Epithelial cell of umbilical artery (primary cell): ENCODE data around the gene SDS. TPM values are rescaled to one million over a fixed set of nuclear protein-coding genes. Genes with fewer than 3 reads are reported as not detected.

Experiments
- total RNA-seq: library from RNA; depleted of rRNA; stranded (reverse); fragments of >200 nt; gene quantifications from 2 replicates; pipeline ENCODE4 v1.2.3, GENCODE V29; 2014

The SDS gene, protein sequence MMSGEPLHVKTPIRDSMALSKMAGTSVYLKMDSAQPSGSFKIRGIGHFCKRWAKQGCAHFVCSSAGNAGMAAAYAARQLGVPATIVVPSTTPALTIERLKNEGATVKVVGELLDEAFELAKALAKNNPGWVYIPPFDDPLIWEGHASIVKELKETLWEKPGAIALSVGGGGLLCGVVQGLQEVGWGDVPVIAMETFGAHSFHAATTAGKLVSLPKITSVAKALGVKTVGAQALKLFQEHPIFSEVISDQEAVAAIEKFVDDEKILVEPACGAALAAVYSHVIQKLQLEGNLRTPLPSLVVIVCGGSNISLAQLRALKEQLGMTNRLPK
- not detected in 2 replicates for total RNA-seq

DNA sequence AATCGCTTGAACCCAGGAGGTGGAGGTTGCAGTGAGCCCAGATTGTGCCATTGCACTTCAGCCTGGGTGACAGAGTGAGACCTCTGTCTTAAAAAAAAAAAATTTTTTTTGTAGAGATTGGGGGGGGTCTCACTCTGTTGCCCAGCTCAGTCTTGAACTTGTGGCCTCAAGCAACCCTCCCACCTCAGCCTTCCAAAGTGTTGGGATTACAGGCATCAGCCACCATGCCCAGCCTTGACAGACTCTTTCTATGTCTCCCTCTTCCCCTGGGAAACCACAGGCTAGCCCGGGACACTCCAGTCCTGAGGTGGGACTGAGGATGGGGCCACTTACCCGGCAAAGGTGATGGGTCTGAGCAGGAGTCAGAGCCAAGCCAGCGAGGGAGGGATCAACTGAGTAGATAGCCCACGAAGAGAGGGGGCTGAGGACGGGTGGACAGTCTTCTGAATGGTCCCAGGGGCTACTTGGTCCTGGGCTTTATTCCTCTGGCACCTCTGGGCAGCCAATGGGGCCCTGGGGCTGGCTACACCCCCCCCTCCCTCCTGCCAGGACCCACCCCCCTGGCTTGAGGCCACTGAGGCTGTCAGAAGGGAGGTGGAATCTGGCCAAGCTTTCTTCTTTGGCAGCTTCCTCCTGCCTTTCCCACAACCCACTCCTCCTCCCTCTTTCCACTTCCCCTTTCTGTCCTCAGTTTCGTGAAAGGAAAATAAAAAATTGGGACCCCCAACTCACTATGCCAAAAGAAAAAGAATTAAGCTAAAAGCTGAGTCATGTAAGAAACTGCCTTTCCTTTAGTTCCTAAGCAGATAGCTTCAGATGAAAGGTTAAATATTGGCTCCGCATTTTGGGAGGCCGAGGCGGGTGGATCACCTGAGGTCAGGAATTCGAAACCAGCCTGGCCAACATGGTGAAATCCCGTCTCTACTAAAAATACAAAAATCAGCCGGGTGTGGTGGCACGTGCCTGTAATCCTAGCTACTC lies at the start of gene SDS:
TSS of gene SDS (minus strand) at position 453 of the 981 bp plus-strand sequence. CDS start 4,179 bp downstream, outside the sequence.

GRCh38 chr12:113422030-113422885 lies 18.6 kb upstream of the SDS start, which contains the start of gene SDSL:
SDSL (plus strand) TSS chr12:113422380; CDS start chr12:113427983, 5,603 bp downstream.

DNA sequence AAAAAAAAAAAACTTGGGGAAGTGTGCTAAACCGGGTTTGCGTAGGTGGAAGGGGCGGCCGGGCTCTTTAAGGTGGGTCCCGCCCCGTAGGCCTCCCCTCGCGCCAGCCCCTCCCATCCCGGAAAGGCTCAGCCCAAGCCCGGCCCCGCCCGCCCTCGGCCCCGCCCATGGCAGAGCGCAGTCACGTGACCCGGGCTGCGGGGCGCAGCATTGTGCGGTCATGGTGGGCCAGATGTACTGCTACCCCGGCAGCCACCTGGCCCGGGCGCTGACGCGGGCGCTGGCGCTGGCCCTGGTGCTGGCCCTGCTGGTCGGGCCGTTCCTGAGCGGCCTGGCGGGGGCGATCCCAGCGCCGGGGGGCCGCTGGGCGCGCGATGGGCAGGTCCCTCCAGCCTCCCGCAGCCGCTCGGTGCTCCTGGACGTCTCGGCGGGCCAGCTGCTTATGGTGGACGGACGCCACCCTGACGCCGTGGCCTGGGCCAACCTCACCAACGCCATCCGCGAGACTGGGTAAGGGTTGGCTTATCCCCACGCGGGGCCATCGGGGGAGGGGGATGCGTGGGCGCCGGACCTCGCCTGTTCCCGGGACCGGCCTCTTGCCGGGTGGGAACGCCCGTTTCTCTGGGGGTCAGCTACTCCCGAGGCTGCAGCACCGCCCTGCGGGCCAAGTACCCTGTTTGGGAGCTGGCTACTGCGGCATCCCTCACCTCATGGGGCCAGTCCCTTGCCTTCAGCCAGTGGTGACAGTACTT lies 45.1 kb downstream of the SDS start, which contains the start of gene PLBD2:
TSS of gene PLBD2 (plus strand) at position 207 of the 752 bp plus-strand sequence. CDS start at position 221, 14 bp downstream.

Other genes starting within 250 kb of the SDS start
- 30.5 and 32.2 TPM in 2 replicates for gene DDX54, start 218.4 kb downstream of the SDS start, total RNA-seq
- 20.1 and 21.1 TPM in 2 replicates for gene RITA1, start 218.2 kb downstream of the SDS start, total RNA-seq
- 3.2 and 6.2 TPM in 2 replicates for gene TPCN1, start 182.4 kb downstream of the SDS start, total RNA-seq
- 9.7 and 23.7 TPM in 2 replicates for gene SLC8B1, start 68.8 kb downstream of the SDS start, total RNA-seq
- 15.3 and 17.2 TPM in 2 replicates for gene PLBD2, start 45.3 kb downstream of the SDS start, total RNA-seq
- gene SDSL, start 18.5 kb upstream of the SDS start, total RNA-seq: 5.8 and 9.7 TPM in 2 replicates
- not detected in 2 replicates for gene LHX5, start 68.0 kb upstream of the SDS start, total RNA-seq